ENCODE measurements around the gene ASAP3.

GRCh38 chr1:23442751-23443150 is 41.2 kb downstream of the ASAP3 start:
- no peak for TF ChIP-seq CTCF (IDR thresholded peaks at IDR 0.05)
- no peak for TF ChIP-seq EZH2phosphoT487 (IDR thresholded peaks at IDR 0.05)
- no peak for TF ChIP-seq EZH2 (IDR thresholded peaks at IDR 0.05)

All from neural progenitor cell (in vitro differentiated cells).